ENCODE data around the gene CCDC27.
"Not testable (repeated sequence)": the region's sequence is repeated elsewhere in the genome, so short reads cannot be mapped to it uniquely, and the experiment has no call there.

Gene CCDC27

DNA sequence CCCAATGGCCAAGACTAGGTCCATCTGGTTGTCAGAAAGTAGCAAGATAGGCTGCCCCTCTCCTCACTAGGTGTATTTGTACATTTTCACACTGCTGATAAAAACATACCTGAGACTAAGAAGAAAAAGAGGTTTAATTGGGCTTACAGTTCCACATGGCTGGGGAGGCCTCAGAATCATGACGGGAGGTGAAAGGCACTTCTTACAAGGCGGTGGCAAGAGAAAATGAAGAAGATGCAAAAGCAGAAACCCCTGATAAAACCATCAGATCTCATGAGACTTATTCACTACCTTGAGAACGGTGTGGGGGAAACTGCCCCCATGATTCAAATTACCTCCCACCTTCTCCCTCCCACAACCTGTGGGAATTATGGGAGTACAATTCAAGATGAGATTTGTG is 48.5 kb downstream of the CCDC27 start:
- not testable (repeated sequence) for DNase-seq

- DNase-seq = peak; percentile 66
Observed at GRCh38 chr1:3803905-3804626, 51.8 kb downstream of the CCDC27 start.

DNA sequence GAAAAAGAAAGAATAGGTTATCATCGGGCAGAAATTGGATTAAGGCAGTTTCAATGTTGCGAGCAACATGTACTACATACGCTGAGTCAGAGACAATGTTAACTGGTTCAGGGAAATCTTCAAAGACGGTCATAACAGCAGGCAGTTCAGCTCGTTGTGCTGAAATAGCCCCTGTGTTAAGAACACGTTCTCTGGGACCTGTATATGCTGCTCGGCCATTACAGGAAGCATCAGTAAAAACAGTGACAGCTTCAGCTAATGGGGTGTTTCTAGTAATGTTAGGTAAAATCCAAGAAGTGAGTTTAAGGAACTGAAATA is 52.3 kb downstream of the CCDC27 start:
- peak; percentile 57 for DNase-seq

DNA sequence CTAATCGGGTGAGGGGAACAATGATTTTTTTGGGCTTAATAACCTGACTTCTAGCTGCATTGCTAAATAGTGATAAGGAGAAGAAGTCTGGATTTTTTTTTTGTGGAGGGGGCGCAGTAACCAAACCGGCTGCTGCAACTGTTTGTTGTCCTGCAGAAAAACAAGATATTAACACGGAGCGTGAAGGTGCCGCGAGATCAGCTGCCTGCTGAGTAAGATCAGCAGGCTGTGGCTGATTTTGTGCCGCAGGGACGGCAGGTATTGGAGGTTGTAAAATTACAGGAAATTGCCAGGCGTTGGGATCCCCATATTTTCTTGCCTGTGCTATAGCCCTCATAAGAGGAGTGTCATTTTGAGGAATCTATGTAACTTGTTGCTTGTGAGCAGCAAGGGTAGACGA is 52.8 kb downstream of the CCDC27 start:
- DNase-seq = no peak

DNA sequence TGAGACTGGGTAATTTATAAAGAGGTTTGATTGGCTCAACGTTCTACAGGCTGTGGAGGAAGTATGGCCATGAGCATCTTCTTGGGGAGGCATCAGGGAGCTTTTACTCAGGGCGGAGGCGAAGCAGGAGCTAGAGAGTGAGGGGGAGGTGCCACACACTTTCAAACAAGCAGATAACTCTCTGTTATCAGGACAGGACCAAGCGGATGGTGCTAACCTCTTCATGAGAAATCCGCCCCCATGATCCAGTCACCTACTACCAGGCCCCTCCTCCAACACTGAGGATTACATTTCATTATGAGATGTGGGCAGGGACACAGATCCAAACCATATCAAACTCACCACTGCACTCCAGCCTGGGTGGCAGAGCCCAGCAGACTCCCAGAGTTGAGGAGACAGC is 55.5 kb downstream of the CCDC27 start:
- peak; percentile 3 for DNase-seq

DNA sequence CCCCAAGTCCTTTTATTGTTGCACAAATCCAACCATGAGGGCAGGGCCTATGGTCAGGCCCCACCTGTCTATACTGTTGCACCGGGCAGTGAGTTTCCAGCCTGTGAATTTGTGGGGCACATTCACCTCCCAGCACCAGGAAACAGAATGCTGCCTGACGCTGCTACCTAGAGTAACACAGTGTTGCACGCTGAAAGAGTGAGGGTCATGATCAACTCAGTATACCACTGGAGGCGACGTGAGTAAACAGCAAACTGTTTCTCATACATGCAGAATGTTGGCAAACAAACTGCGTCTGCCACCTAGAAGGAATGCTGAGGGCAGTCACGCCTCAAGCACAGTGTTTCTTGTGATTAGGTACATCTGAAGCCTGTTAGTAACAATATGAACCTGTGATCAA is 57.4 kb downstream of the CCDC27 start:
- DNase-seq = no peak

GRCh38 chr1:3810149-3810761 is 58.0 kb downstream of the CCDC27 start:
- DNase-seq = not testable (repeated sequence)

- no peak for DNase-seq
Observed at GRCh38 chr1:3811595-3811911, 59.3 kb downstream of the CCDC27 start.

DNA sequence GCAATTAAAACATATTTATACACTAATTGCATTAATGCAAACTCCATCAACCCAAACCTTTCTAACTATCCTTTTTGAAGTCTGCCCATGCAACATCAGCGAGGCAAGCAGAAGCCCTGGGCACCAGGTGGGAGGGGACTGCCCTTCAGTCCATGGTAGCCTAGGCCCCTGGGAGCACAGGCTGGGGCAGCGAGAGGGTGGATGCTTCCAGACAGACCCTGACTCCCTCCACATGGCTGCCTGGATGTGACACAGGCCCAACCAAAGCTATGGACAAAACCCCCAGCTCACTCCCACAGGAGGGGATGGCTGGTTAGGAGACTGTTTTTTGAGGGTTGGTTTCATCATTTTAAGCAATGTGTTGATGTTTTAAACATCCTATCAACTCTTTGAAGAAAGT is 61.8 kb downstream of the CCDC27 start:
- no peak for DNase-seq

DNA sequence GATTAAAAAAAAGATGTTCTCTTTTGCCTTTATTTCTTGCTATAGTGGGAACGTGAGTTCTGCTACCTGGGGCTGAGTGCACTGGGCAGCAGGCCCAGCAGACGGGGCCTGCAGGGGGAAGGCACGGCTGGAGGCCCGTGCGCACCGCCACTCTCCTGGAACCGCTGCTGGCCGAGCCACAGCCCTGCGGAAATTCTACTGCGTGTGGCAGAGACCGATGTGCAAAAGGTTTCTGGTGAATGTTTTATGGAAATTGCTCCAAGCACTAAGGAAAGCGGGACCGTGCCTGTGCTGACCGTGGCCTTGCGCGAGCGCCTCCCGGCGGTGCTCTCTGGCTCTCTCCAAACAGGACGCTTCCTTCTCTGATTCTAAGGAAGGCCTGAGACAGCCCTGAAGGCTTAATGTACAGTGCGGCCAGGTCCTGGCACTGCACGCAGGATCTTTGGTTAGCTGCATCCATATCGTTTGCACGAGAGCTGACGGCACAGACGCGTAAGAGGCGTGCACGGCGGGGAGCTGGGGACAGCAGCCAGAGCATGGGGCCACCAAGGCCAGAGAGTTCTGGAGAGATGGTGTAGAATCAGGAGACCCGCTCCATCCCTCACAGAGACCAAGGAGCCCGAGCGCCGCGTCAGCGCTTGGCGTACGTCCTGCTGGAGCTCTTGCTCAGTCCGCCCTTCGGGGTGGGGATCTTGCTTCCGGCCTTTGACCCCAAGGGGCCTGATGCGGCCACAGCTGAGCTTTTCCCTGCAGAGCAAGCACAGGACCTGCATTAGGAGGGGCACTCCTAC is 62.7 kb downstream of the CCDC27 start:
- no peak for DNase-seq

DNA sequence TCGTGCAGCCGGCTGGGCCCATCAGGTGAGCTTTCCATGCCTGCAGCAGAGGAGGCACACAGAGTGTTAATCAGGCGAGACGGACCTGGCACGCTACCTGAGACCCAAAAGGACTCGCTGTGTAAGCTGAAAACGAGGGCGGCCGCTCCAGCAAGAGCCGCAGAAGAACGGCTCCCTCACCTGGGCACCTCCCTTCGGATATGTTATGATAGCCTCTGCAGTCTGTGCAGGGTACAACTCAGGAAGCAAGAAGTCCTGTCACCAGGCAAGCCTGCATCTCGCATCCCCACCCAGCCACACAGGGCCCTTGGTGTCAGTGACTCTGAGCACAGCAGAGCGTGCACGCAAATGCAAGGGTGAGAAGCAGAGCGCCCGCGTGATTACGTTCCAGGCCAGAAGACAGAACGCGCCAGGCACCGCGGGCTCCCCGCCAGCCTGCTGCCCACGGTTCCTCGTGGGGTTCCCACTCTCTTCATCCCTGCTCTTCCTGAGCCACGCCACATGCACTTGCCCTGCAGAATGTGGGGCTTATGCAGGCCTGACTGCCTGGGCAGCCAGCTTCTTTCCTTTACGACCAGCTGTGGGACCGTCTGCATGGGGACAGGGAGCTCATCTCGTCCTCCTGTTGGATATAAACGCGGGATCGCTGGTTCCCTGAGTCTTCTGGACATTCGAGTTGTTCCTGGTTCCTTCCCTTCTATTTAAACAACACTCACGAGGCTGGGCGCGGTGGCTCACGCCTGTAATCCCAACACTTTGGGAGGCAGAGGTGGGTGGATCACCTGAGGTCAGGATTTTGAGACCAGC is 64.3 kb downstream of the CCDC27 start:
- no peak for DNase-seq

GRCh38 chr1:3817138-3817740 is 65.0 kb downstream of the CCDC27 start:
- DNase-seq = no peak

- DNase-seq = no peak
Observed at GRCh38 chr1:3817821-3818597, 65.8 kb downstream of the CCDC27 start.

- DNase-seq = no peak
Observed at GRCh38 chr1:3819771-3820200, 67.5 kb downstream of the CCDC27 start.

- no peak for DNase-seq
Observed at GRCh38 chr1:3820316-3820715, 68.1 kb downstream of the CCDC27 start.

DNA sequence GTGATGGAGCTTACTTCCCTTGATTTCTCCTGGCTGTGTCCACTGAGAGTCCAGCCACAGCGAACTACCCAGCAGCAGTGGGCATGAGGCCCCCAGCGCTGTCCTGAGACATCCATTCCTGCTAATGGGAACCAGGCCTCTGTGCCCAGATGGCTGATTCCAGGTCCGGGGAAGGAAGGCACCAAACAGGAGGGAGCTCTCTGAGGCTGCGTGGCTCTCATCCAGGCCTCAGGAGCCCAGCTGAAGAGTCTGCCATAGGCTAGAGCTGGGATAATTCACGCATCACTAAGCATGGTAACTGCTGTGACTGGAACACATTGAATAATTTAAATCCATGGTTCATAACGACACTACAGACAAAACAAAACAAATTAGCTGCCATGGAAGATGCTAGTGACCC is 68.8 kb downstream of the CCDC27 start:
- DNase-seq = no peak

Measured in OCI-M1 (cell line).